Breast epithelium (tissue), 4 donors: ENCODE measurements around the gene KCNK7. TPM values are rescaled to one million over a fixed set of nuclear protein-coding genes. Genes with fewer than 3 reads are reported as not detected.

Experiments used
- DNase-seq, 2 donors: peaks; one replicate each; pipeline ENCODE4 v3.0.0-alpha.2; 2019; ENCODE audit warnings: low spot score in 2 of 2
- H3K27ac ChIP-seq, 2 donors: fragments of 200-600 bp; sonication (generic) in 1 of 2; one replicate each; pipeline ENCODE4 v1.5.1; 2016 to 2019; ENCODE audit warnings: mild to moderate bottlenecking in 1 of 2
- H3K27me3 ChIP-seq, 2 donors: fragments of 200-600 bp; sonication (generic) in 1 of 2; one replicate each; pipeline versions ENCODE4 v1.5.1 to v1.6.0; 2017 to 2019; ENCODE audit warnings: control low read depth in 1 of 2, mild to moderate bottlenecking in 1 of 2
- H3K36me3 ChIP-seq: fragments of 200-600 bp; one replicate; pipeline ENCODE4 v1.5.1; 2019
- H3K4me1 ChIP-seq, 2 donors: fragments of 200-600 bp; sonication (generic); one replicate each; pipeline ENCODE4 v1.5.1; 2016 to 2019; ENCODE audit warnings: control low read depth in 1 of 2
- H3K4me3 ChIP-seq, 3 donors: fragments of 200-600 bp; sonication (generic); 1 replicate in 2 of 3; 2 replicates in 1 of 3; pipeline ENCODE4 v1.5.1; 2016 to 2019; ENCODE audit warnings: mild to moderate bottlenecking in 3 of 3, moderate library complexity in 2 of 3
- H3K9me3 ChIP-seq, 2 donors: fragments of 200-600 bp; sonication (generic) in 1 of 2; one replicate each; pipeline ENCODE4 v1.5.1; 2016 to 2019; ENCODE audit warnings: control low read depth in 1 of 2
- POLR2A ChIP-seq: fragments of 450-650 bp; IDR thresholded peaks from one replicate; pipeline ENCODE4 v1.6.1; 2016; ENCODE audit warnings: antibody characterized with exemption, mild to moderate bottlenecking, moderate library complexity
- POLR2AphosphoS5 ChIP-seq, 3 donors: sonication (generic); formaldehyde crosslinking; IDR thresholded peaks; one replicate each; pipeline ENCODE4 v1.6.1; 2017; ENCODE audit warnings: antibody characterized with exemption in 3 of 3
- intact Hi-C: fragments of 100-400 bp; cut with DNase I; formaldehyde crosslinking; loops from one replicate; pipeline ENCODE4 v1.15.1; 2023; ENCODE audit warnings: low total_unique reads
- total RNA-seq, 3 donors: library from RNA; depleted of rRNA; stranded (reverse); fragments of >200 nt; gene quantifications; one replicate each; pipeline ENCODE4 v1.1.0, GENCODE V29; 2016
- TF ChIP-seq, protein P1 (sequence below), 3 donors: fragments of 450-650 bp; IDR thresholded peaks; one replicate each; pipeline ENCODE4 v1.5.1; 2016 to 2017; ENCODE audit warnings: antibody characterized with exemption in 3 of 3, mild to moderate bottlenecking in 3 of 3, moderate library complexity in 3 of 3

Gene KCNK7
- total RNA-seq, 3 donors from 2014 or later = 0.33 to 2.2 (median 0.80) TPM

DNA sequence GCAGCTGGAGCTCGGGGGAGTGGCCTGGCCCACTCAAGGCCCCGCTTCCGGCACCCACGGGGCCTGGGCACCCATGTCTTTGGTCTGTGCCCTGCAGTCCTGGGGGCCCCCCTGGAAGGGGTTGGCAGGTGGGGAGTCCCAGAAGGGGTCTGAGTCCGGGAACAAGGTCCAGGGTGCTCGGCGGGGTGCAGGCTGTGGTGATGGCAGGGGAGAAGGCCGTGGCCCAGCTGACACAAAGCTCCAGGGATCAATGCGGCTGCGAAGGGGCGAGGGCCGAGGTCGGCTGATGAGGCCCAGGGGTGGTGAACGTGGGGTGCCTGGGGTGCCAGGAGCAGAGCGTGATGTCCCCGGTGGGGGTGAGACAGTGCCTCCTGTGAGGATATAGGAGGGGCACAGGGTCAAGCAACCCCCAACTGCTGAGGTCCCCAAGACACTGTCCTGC lies 2.7 kb upstream of the KCNK7 start:
- intact Hi-C loops = no loop called here
- no peaks in the 10 kb centered on the region for H3K27me3 ChIP-seq

DNA sequence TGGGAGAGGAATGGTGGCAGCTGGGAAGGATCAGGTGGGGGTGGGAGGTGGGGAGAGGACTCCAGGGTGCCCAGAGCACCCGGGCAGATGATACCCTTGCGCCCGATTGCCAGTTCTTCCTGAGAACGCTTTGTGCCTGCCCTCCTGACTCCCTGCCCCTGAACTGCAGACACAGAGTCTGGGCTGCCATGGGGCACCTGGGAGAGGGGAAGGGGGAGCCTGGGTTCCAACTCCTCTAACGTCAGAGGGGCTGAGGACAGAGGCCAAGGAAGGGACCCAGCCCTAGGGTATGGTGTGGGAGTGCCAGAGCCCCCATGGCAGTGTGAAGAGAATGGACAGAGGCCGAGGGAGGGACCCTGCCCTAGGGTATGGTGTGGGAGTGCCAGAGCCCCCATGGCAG lies 920 bp upstream of the KCNK7 start:
- H3K9me3 ChIP-seq = no peaks in the 10 kb centered on the region
- no peaks in the 10 kb centered on the region for H3K36me3 ChIP-seq
- H3K27me3 ChIP-seq = no peaks in the 10 kb centered on the region
- H3K4me1 ChIP-seq = peaks cover 0 to 4% of the 10 kb centered on the region in 2 donors
- H3K4me3 ChIP-seq = no peak overlapping the region
- intact Hi-C loops = no loop called here
- no peak for TF ChIP-seq POLR2A
- TF ChIP-seq, protein P1, sequence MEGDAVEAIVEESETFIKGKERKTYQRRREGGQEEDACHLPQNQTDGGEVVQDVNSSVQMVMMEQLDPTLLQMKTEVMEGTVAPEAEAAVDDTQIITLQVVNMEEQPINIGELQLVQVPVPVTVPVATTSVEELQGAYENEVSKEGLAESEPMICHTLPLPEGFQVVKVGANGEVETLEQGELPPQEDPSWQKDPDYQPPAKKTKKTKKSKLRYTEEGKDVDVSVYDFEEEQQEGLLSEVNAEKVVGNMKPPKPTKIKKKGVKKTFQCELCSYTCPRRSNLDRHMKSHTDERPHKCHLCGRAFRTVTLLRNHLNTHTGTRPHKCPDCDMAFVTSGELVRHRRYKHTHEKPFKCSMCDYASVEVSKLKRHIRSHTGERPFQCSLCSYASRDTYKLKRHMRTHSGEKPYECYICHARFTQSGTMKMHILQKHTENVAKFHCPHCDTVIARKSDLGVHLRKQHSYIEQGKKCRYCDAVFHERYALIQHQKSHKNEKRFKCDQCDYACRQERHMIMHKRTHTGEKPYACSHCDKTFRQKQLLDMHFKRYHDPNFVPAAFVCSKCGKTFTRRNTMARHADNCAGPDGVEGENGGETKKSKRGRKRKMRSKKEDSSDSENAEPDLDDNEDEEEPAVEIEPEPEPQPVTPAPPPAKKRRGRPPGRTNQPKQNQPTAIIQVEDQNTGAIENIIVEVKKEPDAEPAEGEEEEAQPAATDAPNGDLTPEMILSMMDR (IDR thresholded peaks at IDR 0.05) = no peak
- no peak for TF ChIP-seq POLR2AphosphoS5 (IDR thresholded peaks at IDR 0.05)
- DNase-seq = no peak
- no peak overlapping the region for H3K27ac ChIP-seq

More for the DNA sequence above, 2.7 kb upstream of the KCNK7 start:
- Histone ChIP-seq H3K27ac (no peak overlapping the region), H3K36me3 (no peaks in the 10 kb centered on the region), H3K9me3 (no peaks in the 10 kb centered on the region), H3K4me3 (no peak overlapping the region), H3K4me1 (peaks cover 0 to 4% of the 10 kb centered on the region in 2 donors)
- TF ChIP-seq, protein P1 (IDR thresholded peaks at IDR 0.05) = no peak
- TF ChIP-seq POLR2AphosphoS5 (IDR thresholded peaks at IDR 0.05) (no peak), POLR2A (no peak)
- no peak for DNase-seq

DNA sequence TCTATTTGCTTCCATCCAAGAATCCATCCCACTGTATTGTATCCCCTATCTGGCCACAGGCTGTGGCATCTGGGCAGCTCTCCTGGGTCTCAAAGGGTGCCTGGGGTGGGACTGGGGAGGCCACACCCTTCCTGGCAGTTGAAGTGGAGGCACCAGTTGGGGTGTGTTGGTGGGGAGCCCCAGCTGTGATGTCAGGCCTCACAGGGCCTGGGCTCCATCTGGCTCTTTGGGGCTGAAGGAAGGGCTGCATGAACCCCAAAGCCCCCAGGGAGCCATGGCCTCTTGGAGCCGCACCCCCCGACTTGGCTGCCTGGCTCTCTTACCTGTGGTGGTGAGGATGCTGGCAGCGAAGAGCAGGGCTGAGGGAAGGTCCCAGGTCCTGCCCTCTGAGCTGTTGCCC lies 469 bp downstream of the KCNK7 start:
- Histone ChIP-seq H3K36me3 (no peaks in the 10 kb centered on the region), H3K4me1 (peaks cover 0 to 4% of the 10 kb centered on the region in 2 donors), H3K27ac (peak overlapping the region in 1 of 2 donors; percentile 3), H3K4me3 (no peak overlapping the region), H3K9me3 (no peaks in the 10 kb centered on the region), H3K27me3 (no peaks in the 10 kb centered on the region)
- TF ChIP-seq POLR2A (no peak), POLR2AphosphoS5 (IDR thresholded peaks at IDR 0.05) (no peak)
- TF ChIP-seq, protein P1 (IDR thresholded peaks at IDR 0.05) = no peak
- intact Hi-C loops = no loop called here
- DNase-seq = no peak

DNA sequence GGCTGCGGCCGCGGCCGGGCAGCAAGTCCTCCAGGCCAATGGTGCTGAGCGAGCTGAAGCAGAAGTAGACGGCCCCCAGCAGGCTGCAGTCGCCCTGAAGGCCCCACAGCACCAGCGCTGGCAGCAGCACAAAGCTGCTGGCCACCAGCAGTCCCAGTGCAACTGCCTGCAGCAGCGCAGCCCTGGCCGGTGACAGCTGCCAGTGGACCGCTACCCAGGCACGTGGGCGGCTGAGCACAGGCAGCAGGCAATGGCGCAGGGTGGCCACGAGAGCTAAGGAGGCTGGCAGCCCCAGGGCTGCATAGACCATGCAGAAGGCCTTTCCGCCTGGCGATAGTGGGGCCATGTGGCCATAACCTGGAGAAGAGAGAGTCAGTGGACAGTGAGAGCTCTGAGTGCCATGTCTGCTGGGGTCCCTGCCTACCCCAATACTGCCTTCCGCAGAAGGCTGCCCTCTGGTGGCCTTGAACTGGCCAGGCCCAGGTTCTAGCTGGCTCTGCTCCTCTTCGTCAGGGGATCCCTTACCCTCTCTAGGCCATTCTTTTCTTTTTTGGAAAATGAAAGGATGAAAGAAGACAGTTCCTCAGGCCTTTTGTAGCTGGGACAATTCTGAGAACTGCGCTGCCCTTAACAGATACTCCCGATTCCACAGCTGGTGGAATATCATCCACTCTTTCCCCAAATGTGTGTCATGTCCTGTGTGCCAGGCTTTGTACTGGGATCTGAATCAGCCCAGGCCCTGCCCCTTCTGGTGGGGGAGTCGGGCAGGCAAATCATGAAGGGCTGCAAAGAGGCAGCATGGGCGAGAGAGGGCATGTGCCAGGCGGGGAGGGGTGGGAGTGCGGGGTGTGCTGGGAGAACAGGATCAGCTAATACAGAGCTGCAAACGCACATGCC lies 1.8 kb downstream of the KCNK7 start:
- Histone ChIP-seq H3K4me1 (peaks cover 0 to 4% of the 10 kb centered on the region in 2 donors), H3K9me3 (no peaks in the 10 kb centered on the region), H3K36me3 (no peaks in the 10 kb centered on the region), H3K27me3 (no peaks in the 10 kb centered on the region), H3K27ac (peak overlapping the region in 1 of 2 donors; percentile 5), H3K4me3 (peak overlapping the region in 1 of 3 donors; percentile 17)
- no peak for DNase-seq
- intact Hi-C loops = no loop called here
- TF ChIP-seq POLR2AphosphoS5 (IDR thresholded peaks at IDR 0.05) (no peak), POLR2A (no peak)
- TF ChIP-seq, protein P1 (IDR thresholded peaks at IDR 0.05) = peak; percentile 10 to 51 (median 36)

DNA sequence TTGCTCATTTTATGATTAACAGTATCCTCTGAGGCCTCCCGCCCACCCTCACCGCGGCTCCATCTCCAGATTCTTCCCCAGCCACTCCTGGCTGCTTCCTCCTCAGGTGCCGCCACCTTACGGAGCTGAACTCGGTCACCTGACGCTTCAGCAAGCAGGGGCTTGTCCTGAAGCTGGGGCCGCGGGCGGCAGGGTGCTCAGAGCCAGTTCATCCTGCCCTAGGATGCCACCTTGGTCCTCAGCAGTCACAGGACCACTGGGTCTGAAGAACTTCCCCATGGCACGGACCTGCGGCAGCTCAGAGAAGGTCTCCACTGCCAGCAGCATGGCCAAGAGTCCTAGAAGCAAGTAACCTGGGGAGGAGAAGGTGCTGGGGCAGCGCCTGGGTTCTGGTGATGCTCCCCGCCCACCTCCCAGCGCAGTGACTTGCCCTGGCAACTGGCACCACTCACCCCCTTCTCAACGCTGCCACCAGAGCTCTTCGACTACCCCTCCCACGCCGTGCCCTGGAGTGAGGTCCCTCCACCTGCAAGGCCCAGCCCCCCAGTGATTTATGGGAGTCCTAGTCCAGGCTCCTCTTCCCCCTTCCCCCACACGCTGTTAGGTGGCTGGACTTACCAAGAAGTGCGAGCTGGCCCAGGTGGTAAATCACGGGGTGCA lies 2.6 kb downstream of the KCNK7 start:
- peak overlapping the region in 1 of 2 donors; percentile 55 for H3K27ac ChIP-seq
- H3K4me3 ChIP-seq = peak overlapping the region in 1 of 3 donors; percentile 22
- intact Hi-C loops = no loop called here
- no peaks in the 10 kb centered on the region for H3K36me3 ChIP-seq
- H3K9me3 ChIP-seq = no peaks in the 10 kb centered on the region
- H3K4me1 ChIP-seq = peaks cover 0 to 4% of the 10 kb centered on the region in 2 donors
- no peak for DNase-seq
- H3K27me3 ChIP-seq = no peaks in the 10 kb centered on the region
- TF ChIP-seq, protein P1 (IDR thresholded peaks at IDR 0.05) = no peak
- TF ChIP-seq POLR2A (no peak), POLR2AphosphoS5 (IDR thresholded peaks at IDR 0.05) (no peak)
